T-helper 2 cell treated with Interferon-gamma antibody and Interleukin-4, amounts not matched to agents 100 ng/mL and 5 ng/mL, for 36 hours (primary cell): ENCODE measurements around the gene B3GALT5. TPM values are rescaled to one million over a fixed set of nuclear protein-coding genes. Genes with fewer than 3 reads are reported as not detected.

Experiments
- intact Hi-C: fragments of 100-400 bp; cut with micrococcal nuclease; formaldehyde crosslinking; loops from one replicate; pipeline ENCODE4 v1.15.1; 2023
- total RNA-seq: library from RNA; stranded (reverse); gene quantifications from 2 replicates; pipeline ENCODE4 v1.2.3, GENCODE V29; 2022

Gene B3GALT5
- total RNA-seq, 1 donor from 2014 or later: not detected

GRCh38 chr21:39604951-39605350, 7.8 kb upstream of the B3GALT5 start:
- intact Hi-C loops: no loop called here

DNA sequence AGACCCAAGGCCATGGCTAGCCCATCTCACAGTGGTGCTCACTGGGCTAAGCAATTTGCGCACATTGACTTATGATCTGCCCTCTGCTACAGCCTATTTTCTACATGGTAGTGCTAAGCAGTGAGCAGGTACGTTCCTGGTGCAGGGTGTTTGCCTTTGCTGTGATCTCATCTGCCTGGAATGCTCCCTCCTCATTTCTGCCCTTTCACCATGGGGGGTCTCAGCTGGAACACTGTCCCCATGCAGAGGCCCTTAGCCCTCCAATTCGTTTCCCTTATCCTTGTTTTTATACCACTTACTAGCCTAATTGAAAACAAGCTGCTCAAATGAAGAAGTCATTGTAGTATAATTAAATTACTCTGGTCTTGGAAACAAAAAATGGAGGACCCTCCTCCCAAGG, 2.0 kb upstream of the B3GALT5 start:
- intact Hi-C loops: no loop called here

DNA sequence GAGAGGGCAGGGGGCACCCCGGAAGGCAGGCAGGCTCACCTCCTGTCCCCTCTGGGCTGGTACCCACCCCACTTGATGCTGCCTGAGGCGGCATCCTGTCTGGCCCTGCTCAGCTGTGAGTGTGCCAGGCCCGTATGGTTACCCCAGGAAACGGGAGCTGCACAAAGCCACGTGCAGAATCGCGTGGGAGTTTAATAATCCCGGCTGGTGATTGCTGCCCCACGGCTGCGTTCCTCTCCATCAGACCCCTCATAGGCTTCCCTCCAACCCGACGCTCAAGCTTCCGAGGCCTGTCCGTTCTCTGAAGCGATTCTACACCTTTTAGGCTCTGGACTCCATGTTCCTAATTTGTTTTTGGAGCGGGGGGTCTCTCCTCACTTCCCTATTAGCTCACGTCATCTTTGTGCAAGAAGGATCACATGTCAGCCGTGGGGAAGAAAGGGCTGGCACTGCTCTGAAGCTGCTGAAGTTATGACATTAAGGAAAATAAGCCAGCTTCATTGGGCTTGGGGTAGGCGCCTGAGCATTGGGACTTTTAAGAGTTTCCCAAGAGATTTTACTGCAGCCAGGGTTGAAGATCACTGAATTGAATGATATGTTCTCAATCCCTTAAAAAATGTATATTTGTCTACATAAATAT, 1.1 kb upstream of the B3GALT5 start:
- intact Hi-C loops: no loop called here

GRCh38 chr21:39613041-39613934, 548 bp downstream of the B3GALT5 start:
- intact Hi-C loops: no loop called here

- intact Hi-C loops: no loop called here
Measured at GRCh38 chr21:39616211-39616772, 3.6 kb downstream of the B3GALT5 start.

DNA sequence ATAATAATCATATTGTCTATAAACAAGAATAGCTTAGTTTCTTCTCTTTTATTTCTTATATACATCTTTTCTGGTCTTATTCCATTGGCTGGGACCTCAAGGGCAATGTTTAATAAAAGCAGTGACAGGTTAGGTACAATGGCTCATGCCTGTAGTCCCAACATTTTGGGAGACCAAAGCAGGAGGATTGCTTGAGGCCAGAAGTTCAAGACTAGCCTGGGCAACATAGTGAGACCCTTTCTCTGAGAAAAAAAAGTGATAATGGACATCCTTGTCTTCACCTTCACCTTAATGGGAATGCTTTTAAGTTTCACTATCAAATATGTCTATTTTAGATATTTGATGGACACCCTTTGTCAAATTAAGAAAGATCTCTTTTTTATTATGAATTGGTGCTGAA, 8.1 kb downstream of the B3GALT5 start:
- intact Hi-C loops: no loop called here

DNA sequence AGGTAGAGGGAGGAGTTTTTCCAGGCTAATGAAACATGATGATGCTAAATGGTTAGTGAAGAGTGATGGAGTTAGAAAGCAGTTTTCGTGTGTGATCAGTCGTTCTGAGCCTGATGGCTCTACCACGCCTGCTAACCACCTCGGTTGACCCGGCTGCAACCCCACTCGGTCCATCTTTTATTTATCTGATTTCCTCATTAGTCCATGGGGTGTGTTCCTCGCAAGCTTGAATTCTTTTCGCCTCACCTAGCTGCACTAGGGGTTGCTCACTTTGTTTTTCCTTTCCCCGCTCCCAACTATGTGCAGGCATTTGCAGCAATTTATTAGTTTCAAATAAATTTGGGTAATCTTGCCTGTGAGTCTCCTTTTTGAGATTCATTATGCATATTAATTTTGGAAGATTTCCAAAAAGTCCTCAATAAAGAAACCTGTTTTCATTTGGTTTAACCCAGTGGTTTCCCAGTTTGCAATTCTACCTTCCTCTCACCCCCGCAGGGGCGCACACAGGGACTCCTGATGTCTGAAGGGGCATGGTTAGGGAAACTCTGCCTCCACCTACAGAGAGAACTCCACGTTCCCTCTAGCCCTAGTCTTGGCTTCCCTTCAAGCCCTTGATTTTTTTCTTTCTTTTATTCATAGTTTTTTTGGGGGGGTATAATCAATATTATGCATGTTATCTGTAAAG, 12.6 kb downstream of the B3GALT5 start:
- intact Hi-C loops: no loop called here

DNA sequence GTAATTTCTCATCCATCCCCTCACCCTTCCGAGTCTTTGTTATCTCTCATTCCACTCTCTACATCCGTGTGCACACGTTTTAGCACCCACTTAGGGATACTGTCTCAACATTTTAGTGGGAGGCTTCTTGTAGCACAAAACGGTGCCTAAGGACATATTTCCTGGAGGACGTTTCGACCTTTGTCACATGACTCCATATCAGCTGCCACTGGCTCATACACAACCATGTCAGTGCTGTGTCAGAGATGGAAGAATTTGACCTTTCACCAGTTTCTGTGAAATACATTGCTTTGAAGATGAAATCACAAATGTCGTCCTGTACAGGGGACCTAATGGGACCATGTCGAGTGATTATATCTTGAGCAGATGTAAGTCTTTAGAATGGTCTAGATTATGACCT, 15.6 kb downstream of the B3GALT5 start:
- intact Hi-C loops: no loop called here

DNA sequence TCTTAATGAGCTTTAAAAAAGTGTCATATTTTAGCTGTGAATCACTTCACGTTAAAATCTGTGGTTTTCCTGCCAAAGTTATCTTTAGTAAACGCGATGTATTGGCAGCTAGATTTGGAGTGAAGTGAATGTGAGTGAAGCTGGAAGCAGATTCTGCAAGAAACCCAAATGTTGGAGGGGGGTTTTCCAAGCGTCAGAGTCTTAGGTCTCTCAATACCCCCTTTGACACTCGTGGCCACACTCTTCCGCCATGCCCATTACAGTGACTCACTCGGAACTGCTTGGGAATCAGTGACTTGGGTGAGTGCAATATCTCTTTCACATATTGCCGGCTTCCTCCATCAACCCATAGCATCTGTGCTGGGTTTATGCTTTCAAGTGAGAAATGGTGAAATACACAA, 17.5 kb downstream of the B3GALT5 start:
- intact Hi-C loops: no loop called here

- intact Hi-C loops: no loop called here
Measured at GRCh38 chr21:39630827-39631226, 18.1 kb downstream of the B3GALT5 start.

- intact Hi-C loops: no loop called here
Measured at GRCh38 chr21:39631842-39632562, 19.3 kb downstream of the B3GALT5 start.

DNA sequence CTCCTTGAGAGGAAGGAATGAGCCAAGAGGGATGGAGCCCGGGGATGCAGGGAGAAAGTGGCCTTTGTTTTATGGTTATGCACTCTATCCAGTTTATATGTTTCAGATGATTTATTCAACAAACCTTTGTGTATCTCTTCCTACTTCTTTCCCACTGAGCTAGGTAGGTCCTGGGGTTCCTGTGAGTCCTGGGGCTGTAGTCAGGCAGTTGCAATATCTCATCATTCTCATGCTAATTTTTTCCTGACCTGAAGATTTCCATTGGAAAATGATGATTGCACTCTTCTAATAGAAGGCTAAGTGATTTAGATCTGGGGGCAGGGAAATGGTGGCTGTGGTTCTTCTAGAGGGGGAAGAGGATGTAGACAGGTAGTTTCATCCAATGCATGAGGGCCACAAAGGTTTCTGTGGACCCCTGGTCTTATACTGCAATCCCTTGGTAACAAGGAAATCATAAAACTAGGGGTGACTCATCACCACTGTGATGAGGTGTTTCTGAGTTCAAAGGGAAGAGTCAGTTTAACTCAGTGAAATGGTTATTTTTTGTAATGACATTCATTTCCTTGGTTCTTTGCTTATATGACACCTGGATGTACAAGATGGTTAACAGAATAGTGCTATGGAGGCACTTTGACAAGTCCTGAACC, 20.2 kb downstream of the B3GALT5 start:
- intact Hi-C loops: no loop called here

DNA sequence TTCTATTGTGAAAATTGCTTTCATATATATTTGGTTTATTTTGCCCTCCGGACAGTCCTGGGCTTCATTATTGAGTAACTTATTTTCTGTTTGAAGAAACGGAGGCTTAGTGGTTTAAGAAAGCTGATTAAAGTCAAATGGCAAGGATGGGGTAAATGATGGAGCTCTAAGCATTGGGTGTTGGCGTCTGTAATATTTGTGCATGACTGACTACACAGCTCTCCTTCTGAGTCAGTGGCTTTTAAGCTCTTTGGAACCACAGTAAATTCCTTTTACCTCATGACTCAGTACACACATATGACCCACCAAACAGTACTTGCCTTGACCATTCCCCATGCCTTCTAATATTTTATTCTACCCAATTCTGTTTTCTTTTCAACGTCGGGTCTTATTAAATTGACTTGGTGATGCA, 21.0 kb downstream of the B3GALT5 start:
- intact Hi-C loops: no loop called here

DNA sequence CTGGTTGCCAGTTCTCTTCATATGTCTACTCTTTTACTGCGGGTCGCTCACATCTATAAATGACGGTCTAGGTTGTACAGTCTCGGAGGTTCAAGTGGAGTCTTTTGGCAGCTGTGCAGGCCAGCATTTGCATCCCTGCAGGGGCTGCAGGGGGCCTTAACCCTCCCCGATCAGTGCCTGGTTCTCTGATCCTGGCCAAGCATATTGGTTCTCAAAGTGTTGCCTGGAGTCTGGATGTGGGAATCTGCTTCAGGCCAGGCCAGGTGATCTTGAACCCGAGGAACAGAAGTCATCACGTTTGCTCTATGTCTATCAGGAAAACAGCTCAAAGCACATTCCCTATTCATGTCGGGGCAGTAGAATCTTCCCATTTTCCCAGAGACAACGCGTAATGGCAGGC, 21.8 kb downstream of the B3GALT5 start:
- intact Hi-C loops: no loop called here

DNA sequence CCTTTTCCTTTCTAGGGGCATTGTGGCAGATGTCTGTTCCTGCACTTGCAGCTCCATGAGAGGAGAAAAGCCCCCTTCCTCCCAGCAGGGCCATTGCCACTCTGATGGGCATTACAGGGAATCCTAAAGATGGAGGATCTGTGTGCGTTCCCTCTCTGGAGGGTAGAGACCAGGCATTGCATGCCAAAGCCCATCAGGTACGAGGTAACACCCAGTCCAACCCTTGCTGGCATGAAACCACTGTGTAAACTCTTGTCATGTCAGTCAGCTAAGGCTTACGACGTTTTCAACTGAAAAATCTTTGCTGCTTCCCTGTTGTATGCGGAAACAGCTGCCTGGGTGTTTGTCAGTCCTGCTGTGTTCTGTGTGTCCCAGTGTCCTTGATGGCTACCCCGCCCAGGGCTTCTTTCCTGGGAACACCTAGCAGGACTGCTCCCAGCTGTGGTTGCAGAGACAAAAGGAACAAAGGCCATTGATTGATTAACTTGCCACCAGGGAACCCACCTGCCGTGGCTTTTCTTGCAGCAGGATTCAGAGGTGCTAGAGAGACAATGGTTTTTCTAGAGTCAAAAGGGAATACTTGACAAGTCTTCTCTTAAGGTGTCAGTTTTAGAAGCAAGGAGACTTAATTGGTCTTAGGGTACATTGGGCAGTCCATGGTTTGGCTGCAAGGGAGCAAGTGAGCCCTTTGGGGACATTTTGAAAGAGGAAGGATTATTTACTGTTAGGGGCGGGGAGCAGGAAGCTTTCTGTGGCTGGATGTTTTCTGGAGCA, 24.6 kb downstream of the B3GALT5 start:
- intact Hi-C loops: no loop called here

GRCh38 chr21:39637971-39638240, 25.2 kb downstream of the B3GALT5 start:
- intact Hi-C loops: no loop called here

DNA sequence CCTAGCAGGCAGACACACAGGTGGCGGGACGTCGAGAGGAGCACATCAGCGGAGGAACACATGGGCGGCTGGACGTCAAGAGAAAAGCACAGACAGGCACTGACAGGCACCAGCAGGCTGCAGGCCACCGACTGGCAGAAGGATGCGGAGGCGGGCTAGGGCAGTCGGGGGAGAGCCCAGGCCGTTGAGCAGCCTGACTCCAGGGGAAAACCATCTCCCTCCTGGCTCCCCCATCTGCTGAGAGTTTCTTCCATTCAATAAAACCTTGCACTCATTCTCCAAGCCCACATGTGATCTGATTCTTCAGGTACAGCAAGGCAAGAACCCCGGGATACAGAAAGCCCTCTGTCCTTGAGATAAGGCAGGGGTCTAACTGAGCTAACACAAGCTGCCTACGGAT, 25.5 kb downstream of the B3GALT5 start:
- intact Hi-C loops: no loop called here

GRCh38 chr21:39640754-39641153, 28.0 kb downstream of the B3GALT5 start:
- intact Hi-C loops: no loop called here

GRCh38 chr21:39641827-39642450, 29.2 kb downstream of the B3GALT5 start:
- intact Hi-C loops: no loop called here

GRCh38 chr21:39644062-39644560, 31.4 kb downstream of the B3GALT5 start:
- intact Hi-C loops: no loop called here
